Lung (tissue), 12 donors: ENCODE data around the gene CLP1. TPM values are rescaled to one million over a fixed set of nuclear protein-coding genes. Genes with fewer than 3 reads are reported as not detected.

Experiments
- ATAC-seq: fragments of 200-7000 bp; cut with Tn5 transposase; one replicate; pipeline ENCODE4 v1.9.1; 2020; ENCODE audit warnings: moderate number of reproducible peaks; ENCODE audit not compliant: insufficient read depth, low FRiP score
- DNase-seq, 3 donors: peaks; one replicate each; pipeline ENCODE4 v3.0.0-alpha.2; 2013 to 2017
- H3K27ac ChIP-seq, 2 donors: one replicate each; pipeline ENCODE4 v1.5.1; 2013; ENCODE audit warnings: mild to moderate bottlenecking in 2 of 2, moderate library complexity in 2 of 2, control low read depth in 1 of 2, inconsistent platforms in 1 of 2, low read depth in 1 of 2, low read length in 1 of 2
- H3K27me3 ChIP-seq, 3 donors: one replicate each; pipeline ENCODE4 v1.5.1; 2013; ENCODE audit warnings: low read length in 2 of 3; ENCODE audit not compliant: control insufficient read depth in 3 of 3, insufficient read depth in 3 of 3
- H3K36me3 ChIP-seq, 4 donors: one replicate each; pipeline ENCODE4 v1.5.1; 2013; ENCODE audit warnings: low read length in 4 of 4, mild to moderate bottlenecking in 1 of 4, moderate library complexity in 1 of 4; ENCODE audit not compliant: control insufficient read depth in 4 of 4, insufficient read depth in 4 of 4
- H3K4me1 ChIP-seq, 5 donors: one replicate each; pipeline ENCODE4 v1.5.1; 2013; ENCODE audit warnings: low read length in 5 of 5, mild to moderate bottlenecking in 2 of 5, moderate library complexity in 1 of 5; ENCODE audit not compliant: control insufficient read depth in 5 of 5, insufficient read depth in 5 of 5
- H3K4me3 ChIP-seq: one replicate; pipeline ENCODE4 v1.5.1; 2013; ENCODE audit warnings: mild to moderate bottlenecking, control low read depth, moderate library complexity
- H3K9ac ChIP-seq, 2 donors: one replicate each; pipeline ENCODE4 v1.5.1; 2013; ENCODE audit warnings: low read length in 2 of 2, control low read depth in 1 of 2; ENCODE audit not compliant: insufficient read depth in 1 of 2
- H3K9me3 ChIP-seq, 4 donors: one replicate each; pipeline ENCODE4 v1.5.1; 2013; ENCODE audit warnings: low read length in 3 of 4, mild to moderate bottlenecking in 1 of 4, moderate library complexity in 1 of 4; ENCODE audit not compliant: control insufficient read depth in 4 of 4, insufficient read depth in 3 of 4
- WGBS, 2 donors: extraction: QIAGEN DNeasy Blood & Tissue Kit; methylation state at CpG; one replicate each; pipeline ENCODE4 v1.1.7; 2013; 5-methylcytosine and 5-hydroxymethylcytosine counted together
- polyA plus RNA-seq, 2 donors: library from polyadenylated mRNA; stranded (reverse); fragments of 200-250 nt; gene quantifications; one replicate each; pipeline ENCODE4 v1.2.1, GENCODE V29; 2013
- total RNA-seq, 2 donors: library from RNA; depleted of rRNA in 1 of 2; stranded (reverse); fragments of >200 nt in 1 of 2; gene quantifications; one replicate each; pipeline ENCODE4 v1.2.1, GENCODE V29; 2014 to 2021
- TF ChIP-seq, protein P1 (sequence below): IDR thresholded peaks from 2 replicates; pipeline ENCODE4 v1.5.1; 2012; ENCODE audit warnings: mild to moderate bottlenecking; ENCODE audit errors: control extremely low read depth, extremely low read depth
- donor health status: control.
- donor health status: control.
- donor health status: Bipolar disorder and iron deficiency.
- donor health status: healthy.
- donor health status: DM: yes; HTN: yes; CAD: no.

CLP1 gene
- total and polyA plus RNA-seq, 4 donors = 6.5 to 16.6 (median 9.7) TPM

GRCh38 chr11:57638005-57638781 lies 19.4 kb upstream of the CLP1 start:
- H3K27ac ChIP-seq = peak overlapping the region; percentile 69 to 72
- peak overlapping the region; percentile 66 for H3K4me3 ChIP-seq
- peak overlapping the region; percentile 84 to 99 for H3K9ac ChIP-seq
- H3K4me1 ChIP-seq = peaks cover 0 to 30% (median 11%) of the 10 kb centered on the region in 5 donors
- TF ChIP-seq, protein P1, sequence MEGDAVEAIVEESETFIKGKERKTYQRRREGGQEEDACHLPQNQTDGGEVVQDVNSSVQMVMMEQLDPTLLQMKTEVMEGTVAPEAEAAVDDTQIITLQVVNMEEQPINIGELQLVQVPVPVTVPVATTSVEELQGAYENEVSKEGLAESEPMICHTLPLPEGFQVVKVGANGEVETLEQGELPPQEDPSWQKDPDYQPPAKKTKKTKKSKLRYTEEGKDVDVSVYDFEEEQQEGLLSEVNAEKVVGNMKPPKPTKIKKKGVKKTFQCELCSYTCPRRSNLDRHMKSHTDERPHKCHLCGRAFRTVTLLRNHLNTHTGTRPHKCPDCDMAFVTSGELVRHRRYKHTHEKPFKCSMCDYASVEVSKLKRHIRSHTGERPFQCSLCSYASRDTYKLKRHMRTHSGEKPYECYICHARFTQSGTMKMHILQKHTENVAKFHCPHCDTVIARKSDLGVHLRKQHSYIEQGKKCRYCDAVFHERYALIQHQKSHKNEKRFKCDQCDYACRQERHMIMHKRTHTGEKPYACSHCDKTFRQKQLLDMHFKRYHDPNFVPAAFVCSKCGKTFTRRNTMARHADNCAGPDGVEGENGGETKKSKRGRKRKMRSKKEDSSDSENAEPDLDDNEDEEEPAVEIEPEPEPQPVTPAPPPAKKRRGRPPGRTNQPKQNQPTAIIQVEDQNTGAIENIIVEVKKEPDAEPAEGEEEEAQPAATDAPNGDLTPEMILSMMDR = no peak
- H3K9me3 ChIP-seq = no peaks in the 10 kb centered on the region
- 0 to 1% methylated on average over 45 to 47 of the region's 47 CpGs for WGBS, 2 donors
- peaks cover 0 to 7% (median 2%) of the 10 kb centered on the region in 4 donors for H3K36me3 ChIP-seq
- ATAC-seq (peak; percentile 87), DNase-seq (peak; percentile 94 to 98 (median 97))
- no peaks in the 10 kb centered on the region for H3K27me3 ChIP-seq

DNA sequence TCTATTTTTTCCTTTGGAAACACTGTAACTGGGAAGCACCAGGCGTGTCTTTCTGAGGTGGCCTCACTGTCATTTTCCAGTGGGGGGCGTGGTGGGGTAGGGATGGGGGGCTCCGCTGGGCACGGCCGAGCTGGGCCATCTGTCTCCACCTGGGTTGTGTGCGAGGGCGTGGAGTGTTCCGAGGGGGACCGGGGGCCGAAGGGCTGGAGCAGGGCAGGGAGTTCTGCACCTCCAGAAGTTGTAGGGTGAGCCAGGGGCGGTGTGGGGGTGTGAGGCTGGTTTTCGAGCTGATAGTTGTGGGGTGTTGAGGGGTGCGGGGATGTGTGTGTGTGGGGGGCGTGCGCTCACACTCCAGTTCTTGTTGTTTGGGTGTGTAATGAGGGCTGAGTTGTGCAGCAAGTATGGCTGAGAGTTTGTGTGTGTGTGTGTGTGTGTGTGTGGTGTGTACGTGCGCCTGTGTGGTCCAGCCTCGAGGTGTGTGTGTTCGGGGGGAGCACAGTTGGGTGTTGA lies 18.7 kb upstream of the CLP1 start:
- peaks cover 0 to 36% (median 13%) of the 10 kb centered on the region in 5 donors for H3K4me1 ChIP-seq
- H3K4me3 ChIP-seq = peak overlapping the region; percentile 66
- H3K36me3 ChIP-seq = peaks cover 0 to 8% (median 4%) of the 10 kb centered on the region in 4 donors
- H3K27ac ChIP-seq = peak overlapping the region in 1 of 2 donors; percentile 49
- DNase-seq (peak in 2 of 3 donors; percentile 29 to 36), ATAC-seq (no peak)
- TF ChIP-seq, protein P1 = no peak
- H3K9me3 ChIP-seq = no peaks in the 10 kb centered on the region
- no peaks in the 10 kb centered on the region for H3K27me3 ChIP-seq
- WGBS, 2 donors = 0 to 2% methylated on average over 17 to 19 of the region's 19 CpGs
- peak overlapping the region; percentile 84 to 99 for H3K9ac ChIP-seq

DNA sequence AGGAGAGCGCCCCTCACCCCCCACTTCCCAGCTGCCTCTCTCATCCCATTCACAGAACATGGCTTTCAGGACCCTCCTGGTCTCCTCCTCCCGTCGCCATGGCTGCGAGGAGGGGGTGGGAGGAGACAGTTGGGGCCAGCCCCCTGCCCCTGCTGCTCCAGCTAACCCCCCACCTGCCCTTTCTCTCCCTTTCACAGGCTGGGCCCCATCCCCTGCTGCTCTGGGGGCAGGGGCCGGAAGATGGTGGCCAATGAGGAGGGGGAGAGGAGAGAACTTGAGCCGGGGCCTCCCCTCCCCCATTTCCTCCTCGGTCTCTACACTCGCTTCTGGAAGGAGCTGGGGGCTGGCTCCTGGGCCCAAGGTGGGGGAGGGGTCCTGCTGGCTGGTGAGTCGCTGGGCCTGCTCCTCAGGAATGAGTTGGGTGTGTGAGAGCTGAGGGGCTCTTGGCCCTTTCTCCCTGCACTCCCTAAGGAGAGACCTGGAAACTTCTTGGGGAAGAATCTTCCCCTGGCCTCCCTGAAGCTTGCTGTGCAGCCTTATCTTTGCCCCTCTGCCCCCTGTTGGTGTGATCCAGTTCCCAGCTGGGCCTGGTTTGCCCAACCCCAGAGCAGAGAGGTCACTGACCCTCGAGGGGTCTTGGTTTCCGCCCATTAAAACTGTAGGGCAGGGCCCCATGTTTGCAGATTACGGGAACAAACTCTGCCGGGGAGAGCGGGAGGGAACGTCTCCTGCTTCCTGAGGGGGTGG lies 18.1 kb upstream of the CLP1 start:
- Histone ChIP-seq H3K27ac (peak overlapping the region in 1 of 2 donors; percentile 49), H3K9ac (peak overlapping the region in 1 of 2 donors; percentile 99), H3K4me1 (peaks cover 0 to 42% (median 13%) of the 10 kb centered on the region in 5 donors), H3K9me3 (no peaks in the 10 kb centered on the region), H3K27me3 (no peaks in the 10 kb centered on the region), H3K4me3 (peak overlapping the region; percentile 66), H3K36me3 (peaks cover 0 to 9% (median 4%) of the 10 kb centered on the region in 4 donors)
- ATAC-seq = no peak
- TF ChIP-seq, protein P1 = no peak
- 3 to 11% methylated on average over 14 to 15 of the region's 15 CpGs for WGBS, 2 donors
- peak; percentile 94 to 97 (median 96) for DNase-seq
